Stimulated activated CD8-positive, alpha-beta memory T cell treated with anti-CD3 and anti-CD28 coated beads, Interleukin-7, amount 100 ng/mL, for 48 hours (primary cell): ENCODE data around the gene XPNPEP1.

Experiments
- DNase-seq, 2 donors: peaks; one replicate each; pipeline ENCODE4 v3.0.0-alpha.2; 2020; ENCODE audit warnings: low read depth in 1 of 2; ENCODE audit errors: extremely low read depth in 1 of 2

Gene XPNPEP1

DNA sequence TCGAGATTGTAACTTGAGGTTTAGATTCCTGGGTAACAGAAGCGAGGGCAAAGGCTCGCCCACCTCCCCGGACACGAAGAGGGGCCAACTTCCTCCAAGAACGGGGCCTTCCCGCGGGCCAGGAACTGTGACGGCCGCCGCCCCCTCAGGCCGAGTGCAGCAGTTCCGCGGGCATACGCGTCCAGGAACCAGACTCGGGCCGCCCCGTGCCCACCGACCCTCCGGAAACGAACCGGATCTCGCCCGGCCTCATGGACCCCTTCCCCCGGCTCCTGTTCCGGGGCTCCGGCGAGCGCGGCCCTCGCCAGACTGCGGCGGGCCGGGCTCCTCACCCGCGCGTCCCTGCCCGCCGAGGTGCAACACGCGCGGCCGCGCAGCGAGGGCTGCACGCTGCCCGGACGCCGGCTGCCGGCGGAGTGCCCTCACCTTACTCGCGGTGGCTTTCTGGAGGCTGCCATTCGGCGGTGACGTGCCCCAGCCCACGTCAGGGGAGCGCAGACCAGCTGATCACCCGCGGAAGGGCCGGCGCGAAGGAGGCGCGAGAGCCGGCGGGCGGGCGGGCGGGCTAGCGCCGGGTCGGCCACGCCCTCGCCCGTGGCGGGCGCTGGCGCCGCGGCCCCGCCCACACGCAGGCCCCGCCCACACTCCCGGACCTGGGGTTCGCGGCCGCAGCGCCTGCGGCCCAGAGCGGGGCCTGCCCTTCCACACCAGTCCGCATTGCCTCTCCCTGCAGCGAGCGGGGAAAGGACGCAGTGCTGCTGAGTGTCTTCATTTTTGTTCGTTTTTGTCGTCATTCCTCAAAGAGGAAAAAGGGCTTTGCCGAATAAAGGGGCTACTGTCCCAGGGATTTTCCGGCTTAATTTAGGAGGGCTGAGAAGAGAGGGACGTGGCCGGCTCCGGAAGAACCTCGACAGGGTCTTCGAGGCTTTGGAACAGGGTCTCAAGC, at the start of gene XPNPEP1:
Gene XPNPEP1 (minus strand): TSS at position 536 of the 946 bp plus-strand sequence. CDS start 78 bp downstream, at position 458.
- peak; percentile 69 to 77 for DNase-seq

DNA sequence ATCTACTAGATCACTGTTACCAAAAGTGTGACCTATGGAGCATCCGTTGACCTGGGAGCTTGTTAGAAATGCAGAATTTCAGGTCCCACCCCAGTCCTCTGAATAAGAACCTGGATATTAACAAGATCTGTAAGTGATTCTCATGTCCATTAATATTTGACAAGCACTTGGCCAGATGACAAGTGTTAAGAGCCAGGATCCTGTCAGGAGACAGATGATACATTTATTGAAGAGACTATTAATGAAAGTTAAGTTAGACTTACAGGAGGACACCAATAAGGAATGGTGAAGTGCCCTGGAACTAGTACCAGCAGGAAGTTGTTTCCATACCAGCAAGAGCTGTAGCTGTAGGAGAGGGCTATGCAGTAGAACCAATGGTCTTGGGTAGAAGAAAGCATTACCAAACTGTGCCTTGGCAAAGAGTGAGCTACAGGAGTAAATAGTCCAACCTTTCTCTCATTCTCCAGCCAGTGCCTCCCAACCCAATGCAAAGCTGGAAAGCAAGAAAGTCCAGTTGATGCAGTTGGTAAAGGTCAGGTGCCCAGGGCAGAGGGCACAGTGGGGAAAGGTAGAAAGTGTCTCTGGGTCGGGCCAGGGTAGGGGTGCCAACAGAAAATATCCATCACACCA, 49.2 kb upstream of the XPNPEP1 start:
- DNase-seq, result no peak

GRCh38 chr10:109971634-109972033, 48.3 kb upstream of the XPNPEP1 start:
- no peak for DNase-seq

- no peak for DNase-seq
Observed at GRCh38 chr10:109969760-109970346, 46.5 kb upstream of the XPNPEP1 start.

GRCh38 chr10:109968953-109969759, 45.8 kb upstream of the XPNPEP1 start:
- DNase-seq, result no peak

DNA sequence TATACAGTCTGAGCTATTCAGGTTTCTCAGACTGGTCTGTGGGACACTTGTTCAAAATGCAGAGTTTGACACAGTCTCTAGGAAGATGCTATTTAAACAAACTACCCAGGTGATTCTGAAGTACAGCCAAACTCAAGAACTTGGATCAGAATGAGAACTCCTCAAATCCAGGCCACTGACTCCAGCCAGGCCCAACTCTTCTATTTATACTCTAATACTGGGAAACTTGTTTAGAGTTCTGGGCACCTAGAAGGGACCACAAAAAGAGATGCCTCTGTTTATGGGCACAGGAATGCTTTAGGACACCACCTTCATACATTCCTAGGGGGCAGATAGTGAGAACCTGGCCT, 44.4 kb upstream of the XPNPEP1 start:
- DNase-seq, result no peak

- no peak for DNase-seq
Observed at GRCh38 chr10:109966961-109967738, 43.8 kb upstream of the XPNPEP1 start.

DNA sequence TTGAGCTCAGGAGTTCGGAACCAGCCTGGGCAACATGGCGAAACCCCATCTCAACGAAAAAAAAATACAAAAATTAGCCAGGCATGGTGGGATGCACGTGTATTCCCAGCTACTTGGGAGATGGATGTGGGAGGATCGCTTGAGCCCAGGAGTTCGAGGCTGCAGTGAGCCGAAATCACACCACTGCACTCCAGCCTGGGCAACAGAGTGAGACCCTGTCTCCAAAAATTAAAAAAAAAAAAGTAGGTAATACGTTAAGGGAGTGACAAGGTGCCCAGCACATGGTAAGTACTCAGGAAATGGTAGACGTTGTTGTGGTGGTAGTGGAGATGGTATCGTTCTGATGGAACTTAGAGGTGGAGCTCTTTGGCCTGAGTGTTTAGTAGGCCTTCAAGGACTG, 41.0 kb upstream of the XPNPEP1 start:
- no peak for DNase-seq

GRCh38 chr10:109963439-109963838, 40.1 kb upstream of the XPNPEP1 start:
- no peak for DNase-seq

GRCh38 chr10:109962247-109962646, 38.9 kb upstream of the XPNPEP1 start:
- no peak for DNase-seq

GRCh38 chr10:109961174-109962001, 38.1 kb upstream of the XPNPEP1 start:
- no peak for DNase-seq

DNA sequence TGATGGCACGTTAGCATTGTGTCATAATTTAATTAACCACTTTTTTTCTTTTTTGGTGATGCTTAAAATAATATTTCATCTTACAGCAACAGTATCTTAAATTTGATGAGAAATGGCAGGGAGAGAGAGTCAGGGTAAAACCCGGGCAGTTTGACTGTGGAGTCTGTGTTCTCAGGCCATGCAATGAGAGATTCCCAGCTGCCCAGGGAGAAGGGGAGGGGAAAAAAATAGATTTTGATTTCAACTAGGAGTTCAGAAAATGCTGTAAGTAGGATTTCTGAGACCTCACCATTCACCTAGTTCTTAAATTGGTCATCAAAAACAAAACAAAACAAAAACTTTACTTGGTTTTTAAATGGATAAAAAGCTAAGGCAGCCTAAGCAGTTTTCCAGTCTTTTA, 37.4 kb upstream of the XPNPEP1 start:
- DNase-seq, result no peak

GRCh38 chr10:109959259-109960145, 36.2 kb upstream of the XPNPEP1 start:
- DNase-seq, result no peak

DNA sequence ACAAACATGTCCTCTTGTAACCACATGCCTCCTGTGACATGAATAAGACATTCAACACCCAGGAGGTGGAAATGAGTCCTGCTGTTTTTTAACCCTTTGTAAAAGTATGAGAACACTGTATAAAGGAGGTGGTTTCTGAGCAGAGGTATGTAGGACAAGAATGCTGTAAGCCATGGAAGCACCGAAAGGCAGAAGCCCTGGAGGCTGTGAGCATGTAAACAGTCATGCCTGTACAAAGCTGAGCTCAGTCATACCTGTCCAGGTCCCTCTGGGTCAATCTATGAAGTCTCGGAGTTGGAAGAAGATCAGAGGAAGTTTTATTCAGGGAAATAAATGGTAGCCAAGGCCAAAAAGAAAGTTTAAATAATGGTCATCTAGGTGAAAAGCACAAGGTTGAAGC, 34.7 kb upstream of the XPNPEP1 start:
- no peak for DNase-seq

- no peak for DNase-seq
Observed at GRCh38 chr10:109957092-109957797, 33.9 kb upstream of the XPNPEP1 start.

DNA sequence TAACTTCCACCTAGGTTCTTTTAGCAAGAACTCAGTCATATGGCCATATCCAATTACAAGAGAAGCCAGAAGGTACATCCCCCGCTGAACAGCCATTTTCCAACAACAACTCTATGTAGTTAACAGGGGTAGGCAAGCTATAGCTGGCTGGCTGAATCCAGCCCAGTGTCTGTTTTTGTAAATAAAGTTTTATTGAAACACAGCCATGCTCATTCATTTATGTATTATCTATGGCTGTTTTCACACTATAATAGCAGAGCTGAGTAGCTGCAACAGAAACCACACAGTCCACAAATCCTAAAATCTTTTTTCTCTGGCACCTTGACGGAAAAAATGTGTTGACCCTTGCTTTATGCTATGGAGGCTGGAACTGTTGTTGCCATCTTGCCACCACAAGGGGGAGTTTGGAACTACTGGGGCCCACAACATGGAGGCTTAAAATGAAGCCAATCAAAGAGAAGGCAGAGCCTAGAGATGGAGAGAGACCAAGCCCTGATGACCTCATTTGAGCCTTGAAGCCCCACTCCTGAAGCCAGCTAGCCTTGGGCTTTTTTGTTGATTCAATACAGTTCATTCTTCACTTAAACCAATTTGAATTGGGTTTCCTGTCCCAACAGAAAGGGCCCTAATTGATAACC, 33.3 kb upstream of the XPNPEP1 start:
- peak in 1 of 2 donors; percentile 13 for DNase-seq

DNA sequence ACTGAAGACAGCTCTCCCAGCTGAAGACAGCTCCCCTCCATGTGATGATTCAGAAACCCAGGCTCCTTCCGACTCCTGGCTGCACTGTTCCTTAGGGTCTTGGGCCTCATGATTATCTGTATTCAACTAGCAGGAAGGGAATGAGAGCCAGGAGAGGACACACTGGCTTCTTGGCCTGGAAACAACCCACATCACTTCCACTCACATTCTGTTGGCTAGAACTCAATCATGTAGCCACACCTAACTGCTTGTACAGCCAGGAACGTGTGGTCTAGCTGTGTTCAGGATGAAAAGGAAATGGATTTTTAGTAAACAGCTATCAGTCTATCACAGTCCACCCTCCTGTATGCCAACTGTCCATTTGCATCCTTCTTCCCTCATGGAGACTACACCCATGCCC, 30.5 kb upstream of the XPNPEP1 start:
- DNase-seq, result no peak
